ENCODE data around the gene SLC26A6.

- TF ChIP-seq POLR2A (IDR thresholded peaks at IDR 0.05) (no peak), CTCF (IDR thresholded peaks at IDR 0.05) (no peak)
These were observed 35.6 kb downstream of the SLC26A6 start for GRCh38 chr3:48599509-48600285.
